DMS114 treated with DMSO at 0.1 percent for 48 hours (cell line): ENCODE results near the gene HAX1.
A peak's percentile ranks its signal among the peaks of the same experiment; 100 is the strongest.
"Not testable (repeated sequence)": the region's sequence is repeated elsewhere in the genome, so short reads cannot be mapped to it uniquely, and the experiment has no call there.

Experiments
- DNase-seq: peaks from one replicate; lab custom pipeline; 2025; ENCODE audit not compliant: unreplicated experiment; lab: John Stamatoyannopoulos, UW

The HAX1 gene

GRCh38 chr1:154272999-154273563, 652 bp downstream of the HAX1 start:
- DNase-seq: no peak

DNA sequence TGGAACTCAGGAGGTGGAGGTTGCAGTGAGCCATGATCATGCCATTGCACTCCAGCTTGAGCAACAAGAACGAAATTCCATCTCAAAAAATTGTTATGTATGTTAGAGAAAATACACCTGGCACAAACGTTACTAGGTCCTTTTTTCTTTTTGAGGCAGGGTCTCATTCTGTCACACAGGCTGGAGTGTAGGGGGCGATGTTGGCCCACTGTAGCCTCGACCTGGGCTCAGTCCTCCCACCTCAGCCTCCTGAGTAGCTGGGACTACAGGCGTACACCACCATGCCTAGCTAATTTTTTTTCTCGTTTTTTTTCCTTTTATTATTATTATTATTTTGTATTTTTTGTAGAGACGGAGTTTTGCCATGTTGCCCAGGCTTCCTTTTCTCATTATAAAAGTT, 4.4 kb downstream of the HAX1 start:
- DNase-seq: no peak

DNA sequence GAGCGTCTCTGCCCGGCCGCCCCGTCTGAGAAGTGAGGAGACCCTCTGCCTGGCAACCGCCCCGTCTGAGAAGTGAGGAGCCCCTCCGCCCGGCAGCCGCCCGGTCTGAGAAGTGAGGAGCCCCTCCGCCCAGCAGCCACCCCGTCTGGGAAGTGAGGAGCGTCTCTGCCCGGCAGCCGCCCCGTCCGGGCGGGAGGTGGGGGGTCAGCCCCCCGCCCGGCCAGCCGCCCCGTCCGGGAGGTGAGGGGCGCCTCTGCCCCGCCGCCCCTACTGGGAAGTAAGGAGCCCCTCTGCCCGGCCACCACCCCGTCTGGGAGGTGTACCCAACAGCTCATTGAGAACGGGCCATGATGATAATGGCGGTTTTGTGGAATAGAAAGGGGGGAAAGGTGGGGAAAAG, 15.2 kb downstream of the HAX1 start:
- DNase-seq: not testable (repeated sequence)

GRCh38 chr1:154288661-154289060, 16.2 kb downstream of the HAX1 start:
- no peak for DNase-seq

- no peak for DNase-seq
Observed at GRCh38 chr1:154290921-154291320, 18.5 kb downstream of the HAX1 start.

GRCh38 chr1:154295408-154296235, 23.2 kb downstream of the HAX1 start:
- peak; percentile 48 for DNase-seq

GRCh38 chr1:154301582-154301981, 29.2 kb downstream of the HAX1 start:
- DNase-seq: no peak

DNA sequence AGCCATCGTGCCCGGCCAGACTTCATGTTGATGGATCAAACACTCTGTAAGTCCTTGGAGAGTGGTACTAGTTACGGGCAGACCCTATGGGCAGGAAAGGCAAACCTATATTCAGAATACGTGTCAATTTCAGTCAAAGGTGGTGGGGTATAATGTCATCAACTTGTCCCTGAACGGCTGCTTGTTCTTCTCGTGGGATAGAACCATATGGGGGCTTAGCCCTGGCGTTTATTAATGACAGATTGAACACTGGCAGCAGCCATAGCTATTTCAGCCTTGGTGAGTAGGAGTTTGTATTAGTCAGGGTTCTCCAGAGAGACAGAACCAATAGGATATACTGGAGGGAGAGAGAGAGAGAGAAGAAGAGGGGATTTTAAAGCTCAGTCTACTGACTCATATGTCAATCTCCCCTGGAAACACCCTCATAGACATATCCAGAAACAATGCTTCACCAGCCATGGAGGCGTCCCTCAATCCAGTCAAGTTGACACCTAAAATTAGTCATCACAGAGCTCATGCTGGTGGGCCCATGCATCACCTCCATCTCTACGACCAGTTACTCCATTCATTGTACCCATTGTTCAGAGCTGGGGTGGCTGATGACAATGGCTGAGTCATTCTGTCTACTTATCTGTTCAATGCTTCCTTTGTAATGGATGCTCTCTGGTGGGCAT, 32.4 kb downstream of the HAX1 start:
- DNase-seq: no peak

DNA sequence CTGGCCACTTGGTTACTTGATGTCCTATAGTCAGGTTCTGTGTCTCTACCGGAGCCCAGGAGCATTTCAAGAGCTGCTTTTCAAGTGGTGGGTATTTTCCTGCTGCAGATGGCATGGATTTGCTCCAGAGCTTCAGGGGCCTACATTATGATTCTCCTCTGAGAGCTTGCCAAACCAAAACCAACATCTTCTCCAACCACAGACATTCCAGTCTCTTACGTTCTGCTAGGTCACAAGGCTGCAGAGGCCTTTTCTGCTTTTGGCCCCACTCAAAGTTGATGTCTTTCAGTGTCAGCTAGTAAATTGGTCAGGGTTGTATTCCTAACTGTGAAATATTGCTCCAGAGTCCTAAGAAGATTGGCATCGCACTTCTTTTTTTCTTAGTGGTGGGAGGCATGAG, 33.7 kb downstream of the HAX1 start:
- DNase-seq: no peak

- DNase-seq: not testable (repeated sequence)
Observed at GRCh38 chr1:154307670-154308270, 35.3 kb downstream of the HAX1 start.

GRCh38 chr1:154309136-154309535, 36.7 kb downstream of the HAX1 start:
- not testable (repeated sequence) for DNase-seq

DNA sequence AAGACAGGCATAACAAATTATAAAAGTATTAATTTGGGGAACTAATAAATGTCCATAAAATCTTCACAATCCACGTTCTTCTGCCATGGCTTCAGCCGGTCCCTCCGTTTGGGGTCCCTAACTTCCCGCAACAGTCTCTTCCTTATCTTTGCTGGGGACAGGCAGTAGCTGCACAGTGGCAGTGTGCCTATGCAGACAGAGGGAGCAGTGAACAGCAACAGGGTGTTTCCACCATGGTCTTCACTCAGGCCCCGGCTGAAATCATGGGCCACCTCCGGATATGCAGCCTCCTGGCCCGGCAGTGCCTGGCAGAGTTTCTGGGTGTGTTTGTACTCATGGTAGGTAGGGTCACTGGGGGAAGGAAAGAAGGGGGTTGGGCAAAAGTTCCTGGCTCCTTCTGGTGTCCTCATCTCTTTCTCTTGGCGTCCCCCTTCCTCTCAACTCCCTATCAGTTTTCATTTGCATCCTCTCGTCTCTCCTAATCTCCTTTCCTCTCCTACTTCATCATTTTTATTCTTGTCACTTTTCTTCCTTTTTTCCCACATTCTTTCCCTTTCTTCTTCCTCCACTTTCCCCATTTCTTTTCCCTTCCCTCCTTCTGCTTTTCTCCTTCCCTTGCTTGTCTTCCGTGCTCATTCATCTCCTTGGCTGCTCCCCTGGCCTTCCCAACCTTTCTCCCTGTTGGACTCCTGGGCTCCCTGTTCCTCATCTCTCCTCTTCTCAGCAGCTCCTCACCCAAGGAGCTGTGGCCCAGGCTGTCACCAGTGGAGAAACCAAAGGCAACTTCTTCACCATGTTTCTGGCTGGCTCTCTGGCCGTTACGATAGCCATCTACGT, 40.0 kb downstream of the HAX1 start:
- DNase-seq: not testable (repeated sequence)

- DNase-seq: no peak
Observed at GRCh38 chr1:154313066-154313356, 40.6 kb downstream of the HAX1 start.

- not testable (repeated sequence) for DNase-seq
Observed at GRCh38 chr1:154314226-154314625, 41.8 kb downstream of the HAX1 start.

DNA sequence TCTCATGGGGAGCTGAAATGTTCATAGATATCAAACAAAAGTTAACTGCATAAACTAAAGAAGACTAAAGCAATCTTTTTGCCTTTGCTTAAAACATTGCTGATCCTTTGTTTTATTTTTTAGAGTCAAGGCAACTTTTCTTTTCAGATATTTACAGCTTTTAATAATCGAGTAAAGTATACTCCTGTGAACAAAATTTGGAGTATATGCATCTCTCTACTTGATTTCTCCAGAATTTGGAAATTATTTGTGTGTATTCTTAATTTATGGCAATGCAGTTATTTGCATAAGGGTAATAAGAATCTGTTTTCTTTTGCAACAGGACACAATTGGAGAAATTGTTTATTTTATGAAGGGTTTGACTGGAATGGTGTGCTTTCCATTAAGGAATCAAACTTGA, 44.3 kb downstream of the HAX1 start:
- no peak for DNase-seq

DNA sequence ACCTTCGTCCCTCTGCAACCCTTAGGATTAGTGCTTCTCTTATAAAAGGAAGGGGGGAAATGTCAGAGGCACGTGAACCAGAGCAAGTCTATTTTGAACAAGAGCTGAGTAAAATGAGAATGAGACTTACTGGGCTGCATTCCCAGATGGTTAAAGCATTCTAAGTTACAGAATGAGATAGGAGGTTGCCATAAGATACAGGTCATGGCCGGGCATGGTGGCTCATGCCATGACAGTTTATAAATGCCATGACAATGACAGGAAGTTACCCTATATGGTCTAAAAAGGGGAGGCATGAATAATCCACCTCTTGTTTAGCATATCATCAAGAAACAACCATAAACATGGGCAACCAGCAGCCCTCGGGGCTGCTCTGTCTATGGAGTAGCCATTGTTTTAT, 46.0 kb downstream of the HAX1 start:
- no peak for DNase-seq

DNA sequence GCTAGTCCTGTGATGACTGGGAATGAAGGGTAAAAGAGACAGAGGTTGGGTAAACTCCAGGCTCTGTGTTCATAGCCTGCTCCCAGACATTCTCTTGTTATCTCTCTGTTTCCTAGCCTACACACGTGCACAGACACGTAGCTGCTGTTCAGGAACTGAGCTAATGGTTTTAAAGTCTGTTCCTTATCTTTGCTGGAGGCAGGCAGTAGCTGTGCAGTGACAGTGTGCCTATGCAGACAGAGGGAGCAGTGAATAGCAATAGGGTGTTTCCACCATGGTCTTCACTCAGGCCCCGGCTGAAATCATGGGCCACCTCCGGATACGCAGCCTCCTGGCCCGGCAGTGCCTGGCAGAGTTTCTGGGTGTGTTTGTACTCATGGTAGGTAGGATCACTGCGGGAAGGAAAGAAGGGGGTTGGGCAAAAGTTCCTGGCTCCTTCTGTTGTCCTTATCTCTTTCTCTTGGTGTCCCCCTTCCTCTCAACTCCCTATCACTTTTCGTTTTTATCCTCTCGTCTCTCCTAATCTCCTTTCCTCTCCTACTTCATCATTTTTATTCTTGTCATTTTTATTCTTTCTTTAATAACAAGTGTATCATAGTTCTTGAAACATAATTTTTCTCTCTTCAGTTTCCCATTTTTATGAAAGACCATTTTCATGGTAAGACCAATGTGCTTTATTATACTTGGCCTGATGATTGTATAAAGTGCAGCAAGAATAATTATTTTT, 48.6 kb downstream of the HAX1 start, which contains the start of gene AQP10:
Gene AQP10, plus strand, starts transcription at position 212 of the 727 bp plus-strand sequence. Its CDS starts 63 bp downstream, at position 275.
- DNase-seq: no peak

DNA sequence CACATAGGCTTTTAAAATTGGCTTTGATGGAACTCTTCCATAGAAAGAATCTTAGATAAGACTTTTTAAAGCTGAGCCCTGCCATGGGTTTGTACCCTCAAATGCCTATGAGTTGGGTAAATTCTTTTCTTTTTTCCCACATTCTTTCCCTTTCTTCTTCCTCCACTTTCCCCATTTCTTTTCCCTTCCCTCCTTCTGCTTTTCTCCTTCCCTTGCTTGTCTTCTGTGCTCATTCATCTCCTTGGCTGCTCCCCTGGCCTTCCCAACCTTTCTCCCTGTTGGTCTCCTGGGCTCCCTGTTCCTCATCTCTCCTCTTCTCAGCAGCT, 49.1 kb downstream of the HAX1 start:
- DNase-seq: not testable (repeated sequence)

DNA sequence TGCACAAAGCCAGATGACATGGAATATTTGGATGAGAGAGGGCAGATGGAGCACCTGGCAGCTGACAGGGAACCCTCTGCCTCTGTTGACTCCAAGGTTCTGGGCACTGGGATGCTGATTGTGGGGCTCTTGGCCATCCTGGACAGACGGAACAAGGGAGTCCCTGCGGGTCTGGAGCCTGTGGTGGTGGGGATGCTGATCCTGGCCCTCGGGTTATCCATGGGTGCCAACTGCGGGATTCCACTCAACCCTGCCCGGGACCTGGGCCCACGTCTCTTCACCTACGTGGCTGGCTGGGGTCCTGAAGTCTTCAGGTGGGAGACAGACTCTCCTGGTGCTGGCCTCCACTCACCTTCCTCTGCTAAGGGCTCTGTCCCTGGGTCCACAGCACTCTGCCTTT, 51.1 kb downstream of the HAX1 start:
- DNase-seq: no peak

DNA sequence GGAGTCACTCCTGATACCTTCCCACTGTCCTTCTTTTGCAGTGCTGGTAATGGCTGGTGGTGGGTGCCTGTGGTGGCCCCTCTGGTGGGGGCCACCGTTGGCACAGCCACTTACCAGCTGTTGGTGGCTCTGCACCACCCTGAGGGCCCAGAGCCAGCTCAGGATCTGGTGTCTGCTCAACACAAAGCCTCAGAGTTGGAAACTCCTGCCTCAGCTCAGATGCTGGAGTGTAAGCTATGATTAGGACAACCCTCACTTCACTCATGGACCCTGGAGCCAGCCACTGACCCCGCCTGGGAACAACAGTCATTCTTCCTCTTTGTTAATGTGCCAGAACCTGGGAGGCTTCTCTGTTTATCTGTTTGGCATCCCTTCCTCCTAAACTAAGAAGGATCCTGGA, 51.8 kb downstream of the HAX1 start:
- no peak for DNase-seq
